HG03135 (cell line): ENCODE data around the gene SMC4.
"Not testable (repeated sequence)": the region's sequence is repeated elsewhere in the genome, so short reads cannot be mapped to it uniquely, and the experiment has no call there.

Experiments
- ATAC-seq: cut with Tn5 transposase; IDR thresholded peaks from one replicate; pipeline ENCODE4 v1.9.1; 2021; ENCODE audit warnings: mild to moderate bottlenecking, moderate library complexity; ENCODE audit not compliant: unreplicated experiment

Gene SMC4

DNA sequence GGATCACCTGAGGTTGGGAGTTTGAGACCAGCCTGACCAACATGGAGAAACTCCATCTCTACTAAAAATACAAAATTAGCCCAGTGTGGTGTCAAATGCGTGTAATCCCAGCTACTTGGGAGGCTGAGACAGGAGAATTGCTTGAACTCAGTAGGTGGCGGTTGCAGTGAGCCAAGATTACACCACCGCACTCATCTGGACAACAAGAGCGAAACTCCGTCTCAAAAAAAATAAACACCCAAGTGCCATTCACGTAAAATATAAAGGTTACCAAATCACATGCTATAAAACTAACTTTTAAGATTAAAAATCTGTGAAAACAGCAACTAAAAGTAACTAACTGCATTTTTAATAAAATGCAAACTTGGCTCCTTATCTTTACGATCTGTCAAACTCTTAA is 41.2 kb downstream of the SMC4 start:
- ATAC-seq = no peak

- no peak for ATAC-seq
Measured at GRCh38 chr3:160444411-160444810, 45.0 kb downstream of the SMC4 start.

DNA sequence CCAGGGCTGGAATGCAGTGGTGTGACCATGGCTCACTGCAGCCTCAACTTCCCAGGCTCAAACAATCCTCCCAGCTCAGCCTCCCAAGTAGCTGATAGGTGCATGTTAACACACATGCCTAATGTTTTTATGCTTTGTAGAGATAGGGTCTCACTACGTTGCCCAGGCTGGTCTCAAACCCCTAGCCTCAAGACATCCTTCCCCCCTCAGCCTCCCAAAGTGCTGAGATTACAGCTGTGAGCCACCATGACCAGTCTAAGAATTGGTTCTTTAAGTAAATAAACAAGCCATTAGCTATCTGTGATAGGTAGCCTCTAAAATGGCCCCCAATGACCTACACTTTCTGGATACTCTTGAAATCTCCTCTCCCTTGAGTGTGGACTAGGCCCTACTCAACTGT is 46.4 kb downstream of the SMC4 start:
- no peak for ATAC-seq

DNA sequence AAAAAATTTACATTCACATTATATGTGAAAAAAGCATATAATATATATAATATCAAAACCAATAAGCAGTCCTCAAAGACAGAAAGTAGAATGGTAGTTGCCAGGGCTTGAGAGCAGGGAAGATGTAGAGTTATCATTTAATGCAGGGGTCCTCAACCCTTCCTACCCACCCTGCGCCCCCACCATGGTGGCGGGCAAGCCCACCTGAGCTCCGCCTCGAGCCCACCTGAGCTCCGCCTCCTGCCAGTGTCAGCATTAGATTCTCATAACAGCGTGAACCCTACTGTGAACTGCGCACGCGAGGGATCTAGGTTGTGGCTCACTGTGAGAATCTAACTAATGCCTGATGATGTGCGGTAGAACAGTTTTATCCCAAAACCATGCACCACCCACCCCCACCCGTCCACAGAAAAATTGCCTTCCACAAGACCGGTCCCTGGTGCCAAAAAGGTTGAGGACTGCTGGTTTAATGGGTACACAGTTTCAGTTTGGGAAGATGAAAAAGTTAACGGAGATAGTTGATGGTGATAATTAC is 47.1 kb downstream of the SMC4 start:
- no peak for ATAC-seq

DNA sequence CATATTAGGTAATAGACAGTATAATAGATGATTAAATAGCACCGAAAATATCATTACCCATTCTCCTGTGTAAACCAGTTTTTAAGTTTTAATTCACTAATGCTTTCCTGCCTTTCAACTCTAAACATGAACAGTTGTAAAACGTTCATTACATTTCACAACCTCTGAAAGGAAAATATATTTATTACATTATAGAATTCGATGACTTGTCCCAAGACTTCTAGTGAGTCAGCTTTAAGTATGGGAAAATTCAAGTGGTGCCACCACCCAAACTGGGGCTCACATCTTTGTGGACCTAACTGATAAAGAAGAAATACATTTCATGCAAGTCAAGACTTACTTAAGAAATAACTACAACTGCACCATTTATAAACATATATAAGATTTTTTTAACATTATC is 48.1 kb downstream of the SMC4 start:
- no peak for ATAC-seq

- peak; percentile 34 for ATAC-seq
Measured at GRCh38 chr3:160448845-160449635, 49.6 kb downstream of the SMC4 start.

DNA sequence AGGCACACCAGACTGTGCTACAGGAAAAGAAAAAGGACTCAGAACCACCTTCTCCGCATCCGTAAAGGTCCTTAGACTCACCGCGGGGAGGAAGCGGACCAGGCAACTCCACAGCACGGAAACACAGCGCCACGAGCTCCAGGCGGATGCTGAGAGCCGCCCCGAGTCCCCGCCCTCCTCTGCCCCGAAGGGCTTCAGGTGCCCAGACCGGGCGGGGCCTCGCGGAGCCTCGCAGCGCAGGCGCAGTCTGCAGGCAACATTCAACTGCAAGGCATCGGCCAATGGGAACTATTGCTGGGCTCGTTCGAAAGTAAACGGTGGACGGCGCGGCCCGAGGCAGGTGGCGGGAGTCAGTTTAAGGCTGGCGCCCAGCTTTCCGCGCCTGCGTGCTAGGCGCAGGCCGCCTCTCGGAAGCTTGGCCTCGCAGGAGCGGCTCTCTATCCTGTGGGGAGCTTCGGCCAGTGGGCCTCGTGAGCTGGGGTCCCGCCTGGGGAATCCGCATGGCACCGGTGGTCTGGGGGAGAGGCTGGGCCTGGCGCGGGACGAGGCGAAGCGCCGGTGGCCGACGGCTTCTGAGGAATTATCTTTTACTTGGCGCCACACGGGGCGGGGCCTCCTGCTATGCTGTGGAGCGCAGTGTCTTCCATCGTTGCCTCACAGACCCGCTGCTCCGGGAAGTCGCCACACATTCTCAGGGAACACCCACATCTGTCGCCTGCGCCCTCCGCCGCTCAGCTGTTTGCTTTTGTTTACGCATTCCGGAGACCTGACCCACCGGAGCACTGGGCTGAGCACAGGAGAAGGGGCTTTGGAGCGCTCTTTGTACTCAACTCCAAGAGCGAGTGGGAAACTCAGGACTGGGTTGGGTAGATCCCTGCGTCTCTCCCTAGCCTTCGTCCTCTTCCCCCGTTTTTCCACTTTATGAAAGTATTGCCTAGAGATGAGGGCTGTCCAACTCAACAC is 50.5 kb downstream of the SMC4 start, which contains the start of gene TRIM59:
TSS of gene TRIM59 (minus strand) at position 151 of the 963 bp plus-strand sequence. CDS start 10,603 bp downstream, outside the sequence.
- ATAC-seq = peak; percentile 96

- no peak for ATAC-seq
Measured at GRCh38 chr3:160450846-160451245, 51.4 kb downstream of the SMC4 start.

DNA sequence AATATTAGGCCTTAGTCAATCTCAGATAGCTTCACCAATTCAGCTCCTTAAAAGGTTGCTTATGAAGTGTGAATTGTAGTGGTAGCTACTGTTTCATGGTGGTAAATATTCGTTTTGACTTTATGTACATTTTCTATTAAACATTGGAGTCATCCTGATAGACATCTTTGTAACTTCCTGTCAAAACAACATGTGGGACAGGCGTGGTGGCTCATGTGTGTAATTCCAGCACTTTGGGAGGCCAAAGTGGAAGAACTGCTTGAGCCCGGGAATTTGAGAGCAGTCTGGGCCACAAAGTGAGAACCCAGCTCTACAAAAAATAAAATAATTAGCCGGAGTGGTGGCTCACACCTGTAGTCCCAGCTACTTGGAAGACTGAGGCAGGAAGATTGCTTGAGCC is 52.2 kb downstream of the SMC4 start:
- no peak for ATAC-seq

- ATAC-seq = not testable (repeated sequence)
Measured at GRCh38 chr3:160452251-160452650, 52.8 kb downstream of the SMC4 start.

- no peak for ATAC-seq
Measured at GRCh38 chr3:160454995-160455394, 55.5 kb downstream of the SMC4 start.

DNA sequence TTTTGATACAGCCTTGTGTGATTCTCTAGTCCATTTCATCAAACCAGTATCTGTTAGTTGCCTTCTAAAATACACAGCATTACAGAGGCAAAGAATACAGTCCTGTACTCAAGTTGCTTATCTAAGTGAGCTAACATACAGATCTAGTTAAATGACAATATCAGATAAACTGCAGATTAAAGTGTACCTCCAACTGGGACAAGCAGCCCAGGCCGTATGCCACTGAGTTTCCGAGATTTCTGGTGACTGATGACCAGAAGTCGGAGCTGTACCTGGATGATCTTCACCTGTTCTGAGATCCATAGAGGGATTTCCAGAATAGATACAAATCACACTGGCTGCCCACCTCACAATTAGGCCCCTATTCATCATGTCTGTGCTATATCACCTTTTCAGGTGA is 56.4 kb downstream of the SMC4 start:
- no peak for ATAC-seq

GRCh38 chr3:160458151-160458550 is 58.7 kb downstream of the SMC4 start:
- no peak for ATAC-seq

- ATAC-seq = no peak
Measured at GRCh38 chr3:160459450-160459970, 60.1 kb downstream of the SMC4 start.

DNA sequence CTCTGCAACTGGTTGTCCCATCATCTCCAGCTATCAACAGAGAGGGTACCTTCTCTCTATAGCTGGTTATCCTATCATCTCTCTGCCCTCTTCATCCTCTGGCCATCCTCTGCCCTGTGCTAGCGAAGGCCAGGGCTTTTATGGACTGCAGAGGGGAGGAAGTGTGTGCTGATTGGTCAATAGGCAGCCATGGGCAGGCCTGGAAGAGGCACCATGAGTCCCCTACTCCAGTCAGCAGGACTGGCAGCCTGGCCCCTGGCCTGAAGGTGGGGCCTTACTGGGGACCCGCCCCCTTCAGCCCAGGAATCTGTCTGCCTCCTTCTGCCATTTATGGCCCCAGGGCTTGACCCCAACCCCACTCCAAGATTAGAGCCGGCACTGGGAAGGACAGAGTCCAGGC is 60.6 kb downstream of the SMC4 start:
- ATAC-seq = no peak

DNA sequence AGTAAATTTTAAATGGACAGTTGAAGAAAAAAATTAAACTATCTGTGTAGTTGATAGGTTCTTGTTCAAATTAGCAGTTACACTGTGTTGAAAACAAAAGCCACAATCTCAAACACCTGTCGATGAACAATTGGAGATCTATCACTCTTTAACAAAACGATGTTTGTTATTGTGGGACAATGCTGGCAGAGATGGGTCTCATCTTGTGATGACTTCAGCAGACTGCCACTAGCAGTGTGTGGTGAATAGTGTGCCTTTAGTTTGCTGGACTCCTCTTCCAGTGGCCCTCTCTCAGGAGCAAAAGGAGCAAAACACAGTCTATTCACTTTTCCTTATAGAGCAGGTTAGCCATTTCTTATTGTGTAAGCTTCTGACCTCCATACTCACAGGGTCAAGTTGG is 64.9 kb downstream of the SMC4 start:
- no peak for ATAC-seq

- ATAC-seq = no peak
Measured at GRCh38 chr3:160464971-160465370, 65.5 kb downstream of the SMC4 start.

DNA sequence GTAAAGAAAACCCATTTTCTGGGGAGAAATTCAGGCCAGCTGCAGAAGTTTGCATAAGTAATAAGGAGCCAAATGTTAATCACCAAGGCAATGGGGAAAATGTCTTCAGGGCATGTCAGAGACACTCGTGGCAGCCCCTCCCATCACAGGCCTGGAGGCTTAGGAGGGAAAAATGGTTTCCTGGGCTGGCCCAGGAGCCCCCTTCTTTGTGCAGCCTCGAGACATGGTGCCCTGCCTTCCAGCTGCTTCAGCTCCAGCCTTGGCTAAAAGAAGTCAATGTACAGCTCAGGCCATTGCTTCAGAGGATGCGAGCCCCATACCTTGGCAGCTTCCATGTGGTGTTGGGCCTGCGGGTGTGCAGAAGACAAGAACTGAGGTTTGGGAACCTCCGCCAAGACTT is 70.7 kb downstream of the SMC4 start:
- no peak for ATAC-seq

- ATAC-seq = no peak
Measured at GRCh38 chr3:160471892-160472291, 72.4 kb downstream of the SMC4 start.

GRCh38 chr3:160472344-160472743 is 72.9 kb downstream of the SMC4 start:
- no peak for ATAC-seq

DNA sequence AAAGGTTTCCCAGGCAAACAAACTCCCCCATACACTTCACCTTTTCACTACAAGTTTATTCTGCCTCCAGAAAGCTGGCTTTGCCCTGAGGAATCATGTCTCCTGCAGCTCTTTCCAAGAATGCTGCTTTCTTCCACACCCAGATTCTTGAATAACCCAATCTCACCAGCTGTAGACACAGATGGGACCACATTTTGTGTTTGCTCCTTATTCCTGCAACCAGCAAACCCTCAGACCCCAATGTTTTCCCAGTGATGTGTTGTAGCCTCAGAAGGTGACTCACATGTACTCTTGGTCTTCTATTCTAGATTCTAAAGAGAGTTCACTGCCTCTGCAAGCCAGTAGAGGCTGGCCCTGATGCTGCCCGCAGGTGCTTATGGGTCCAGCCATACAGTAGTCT is 73.8 kb downstream of the SMC4 start:
- no peak for ATAC-seq
